Caco-2 (cell line): ENCODE measurements around the gene SHROOM3. TPM values are rescaled to one million over a fixed set of nuclear protein-coding genes. Genes with fewer than 3 reads are reported as not detected.

ENCODE experiments used
- BruUV-seq: library from RNA; stranded (reverse); fragments of 400-500 nt; replicated peaks from 2 replicates; lab custom pipeline; 2021; lab: Mats Ljungman, UMichigan
- CTCF ChIA-PET: fragments of 300-600 bp; sonication (Branson Sonifier 250); formaldehyde crosslinking; loops from one replicate; lab custom pipeline; 2022; ENCODE audit warnings: antibody characterized with exemption; lab: Charles Lee
- POLR2A ChIA-PET: fragments of 300-600 bp; sonication (Branson Sonifier 250); formaldehyde crosslinking; loops from one replicate; lab custom pipeline; 2022; ENCODE audit warnings: antibody characterized with exemption; lab: Charles Lee
- DNase-seq, 2 experiments: peaks; one replicate each; pipeline versions ENCODE4 v3.0.0 to v3.0.0-alpha.2; 2020 to 2022
- H3K27me3 ChIP-seq: replicated peaks from 2 replicates; pipeline ENCODE4 v1.6.0; 2011; ENCODE audit warnings: low read length; ENCODE audit not compliant: control insufficient read depth, insufficient read depth
- H3K36me3 ChIP-seq: 2 replicates; pipeline ENCODE4 v1.5.1; 2011; ENCODE audit warnings: low read length; ENCODE audit not compliant: control insufficient read depth, insufficient read depth
- H3K4me1 ChIP-seq: fragments of 250-450 bp; sonication (Bioruptor Pico); 2 replicates; pipeline ENCODE4 v1.5.1; 2020; ENCODE audit warnings: mild to moderate bottlenecking
- H3K4me3 ChIP-seq: 2 replicates; pipeline ENCODE4 v1.5.1; 2011; ENCODE audit warnings: low read depth, mild to moderate bottlenecking, control low read depth, low read length
- H3K9me3 ChIP-seq: fragments of 250-450 bp; sonication (Bioruptor Pico); 2 replicates; pipeline ENCODE4 v1.5.1; 2020; ENCODE audit warnings: mild to moderate bottlenecking, moderate library complexity
- H3K27ac Mint-ChIP-seq: one replicate; pipeline ENCODE4 v1.8.0; 2022; ENCODE audit warnings: mixed read lengths; ENCODE audit not compliant: unreplicated experiment
- H3K27me3 Mint-ChIP-seq: one replicate; pipeline ENCODE4 v1.8.0; 2022; ENCODE audit warnings: mixed read lengths; ENCODE audit not compliant: insufficient read depth, unreplicated experiment
- H3K36me3 Mint-ChIP-seq: one replicate; pipeline ENCODE4 v1.8.0; 2022; ENCODE audit warnings: mild to moderate bottlenecking, mixed read lengths; ENCODE audit not compliant: insufficient read depth, unreplicated experiment
- H3K4me1 Mint-ChIP-seq: one replicate; pipeline ENCODE4 v1.8.0; 2022; ENCODE audit warnings: low read depth, mixed read lengths; ENCODE audit not compliant: unreplicated experiment
- H3K4me3 Mint-ChIP-seq: one replicate; pipeline ENCODE4 v1.8.0; 2022; ENCODE audit warnings: mild to moderate bottlenecking, moderate library complexity, mixed read lengths; ENCODE audit not compliant: unreplicated experiment
- H3K9me3 Mint-ChIP-seq: one replicate; pipeline ENCODE4 v1.8.0; 2022; ENCODE audit warnings: mixed read lengths; ENCODE audit not compliant: unreplicated experiment
- intact Hi-C: fragments of 100-400 bp; cut with micrococcal nuclease; formaldehyde crosslinking; loops from one replicate; pipeline ENCODE4 v1.10.0; 2022; ENCODE audit not compliant: unreplicated experiment
- total RNA-seq: library from RNA; stranded (reverse); gene quantifications from 2 replicates; pipeline ENCODE4 v1.2.3, GENCODE V29; 2022
- TF ChIP-seq, protein P1 (sequence below), 2 experiments: fragments of 200-600 bp in 1 of 2; IDR thresholded peaks; 1 replicate in 1 of 2; 2 replicates in 1 of 2; pipeline versions ENCODE4 v1.5.1 to v1.8.0; 2011 to 2022; ENCODE audit warnings: antibody characterized with exemption in 1 of 2, control low read depth in 1 of 2, inconsistent platforms in 1 of 2, low read depth in 1 of 2, low read length in 1 of 2, mild to moderate bottlenecking in 1 of 2, moderate library complexity in 1 of 2; ENCODE audit not compliant: insufficient read depth in 1 of 2, severe bottlenecking in 1 of 2, unreplicated experiment in 1 of 2

SHROOM3 gene
- total RNA-seq, 1 experiment from 2014 or later: 16.3 TPM

DNA sequence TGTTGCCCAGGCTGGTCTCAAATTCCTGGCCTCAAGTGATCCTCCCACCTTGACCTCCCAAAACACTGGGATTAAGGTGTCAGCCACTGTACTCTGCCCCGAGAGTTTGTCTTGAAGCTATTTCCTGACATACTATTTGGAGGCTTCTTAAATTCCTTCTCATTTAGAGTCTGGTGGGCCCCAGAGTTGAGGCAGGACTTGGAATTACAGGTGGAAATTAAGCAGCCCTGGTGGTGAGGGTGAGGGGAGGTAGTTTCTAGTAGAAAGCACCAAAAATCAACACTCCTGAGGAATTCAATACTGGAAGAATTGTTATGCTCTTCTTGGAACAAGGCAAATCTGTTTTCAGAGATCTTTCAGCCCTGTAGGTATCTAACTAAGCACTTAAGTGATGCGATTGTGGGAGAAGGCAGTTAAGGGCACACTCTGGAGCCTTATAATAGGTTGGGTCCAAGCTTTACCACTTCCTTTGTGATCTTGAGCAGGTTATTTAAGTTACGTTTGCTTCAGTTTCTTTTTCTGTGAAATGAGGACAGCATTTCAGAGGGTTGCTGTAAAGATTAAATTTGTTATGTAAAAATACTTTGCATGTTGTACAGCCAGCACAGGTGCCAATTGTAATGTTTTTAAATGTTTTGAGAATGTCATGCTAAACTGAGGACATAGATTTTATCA lies 262.2 kb downstream of the SHROOM3 start:
- Mint-ChIP-seq H3K27me3 (no peaks in the 10 kb centered on the region), H3K9me3 (no peaks in the 10 kb centered on the region), H3K27ac (no peak overlapping the region), H3K4me3 (no peak overlapping the region), H3K4me1 (peaks cover 11% of the 10 kb centered on the region), H3K36me3 (peaks cover 9% of the 10 kb centered on the region)
- no peak overlapping the region for H3K4me3 ChIP-seq
- intact Hi-C loops: no loop called here
- no peak for DNase-seq
- CTCF ChIA-PET: interaction anchor here (0.7 kb wide), 1 partner anchor 179 kb away, joined by 4 read pairs; no protein-coding TSS in a partner anchor
- no TSS peak for BruUV-seq
- H3K9me3 ChIP-seq: no peaks in the 10 kb centered on the region
- H3K4me1 ChIP-seq: peaks cover 31% of the 10 kb centered on the region
- POLR2A ChIA-PET: interaction anchor here (0.6 kb wide), 1 partner anchor 107 kb away, joined by 4 read pairs; no protein-coding TSS in a partner anchor
- TF ChIP-seq, protein P1, sequence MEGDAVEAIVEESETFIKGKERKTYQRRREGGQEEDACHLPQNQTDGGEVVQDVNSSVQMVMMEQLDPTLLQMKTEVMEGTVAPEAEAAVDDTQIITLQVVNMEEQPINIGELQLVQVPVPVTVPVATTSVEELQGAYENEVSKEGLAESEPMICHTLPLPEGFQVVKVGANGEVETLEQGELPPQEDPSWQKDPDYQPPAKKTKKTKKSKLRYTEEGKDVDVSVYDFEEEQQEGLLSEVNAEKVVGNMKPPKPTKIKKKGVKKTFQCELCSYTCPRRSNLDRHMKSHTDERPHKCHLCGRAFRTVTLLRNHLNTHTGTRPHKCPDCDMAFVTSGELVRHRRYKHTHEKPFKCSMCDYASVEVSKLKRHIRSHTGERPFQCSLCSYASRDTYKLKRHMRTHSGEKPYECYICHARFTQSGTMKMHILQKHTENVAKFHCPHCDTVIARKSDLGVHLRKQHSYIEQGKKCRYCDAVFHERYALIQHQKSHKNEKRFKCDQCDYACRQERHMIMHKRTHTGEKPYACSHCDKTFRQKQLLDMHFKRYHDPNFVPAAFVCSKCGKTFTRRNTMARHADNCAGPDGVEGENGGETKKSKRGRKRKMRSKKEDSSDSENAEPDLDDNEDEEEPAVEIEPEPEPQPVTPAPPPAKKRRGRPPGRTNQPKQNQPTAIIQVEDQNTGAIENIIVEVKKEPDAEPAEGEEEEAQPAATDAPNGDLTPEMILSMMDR (IDR thresholded peaks at IDR 0.05; ENCODE audit: insufficient read depth in 1 of 2, low read depth in 1 of 2, low read length in 1 of 2, severe bottlenecking in 1 of 2, unreplicated experiment in 1 of 2): no peak
- H3K36me3 ChIP-seq: no peaks in the 10 kb centered on the region
- no peaks in the 10 kb centered on the region for H3K27me3 ChIP-seq

DNA sequence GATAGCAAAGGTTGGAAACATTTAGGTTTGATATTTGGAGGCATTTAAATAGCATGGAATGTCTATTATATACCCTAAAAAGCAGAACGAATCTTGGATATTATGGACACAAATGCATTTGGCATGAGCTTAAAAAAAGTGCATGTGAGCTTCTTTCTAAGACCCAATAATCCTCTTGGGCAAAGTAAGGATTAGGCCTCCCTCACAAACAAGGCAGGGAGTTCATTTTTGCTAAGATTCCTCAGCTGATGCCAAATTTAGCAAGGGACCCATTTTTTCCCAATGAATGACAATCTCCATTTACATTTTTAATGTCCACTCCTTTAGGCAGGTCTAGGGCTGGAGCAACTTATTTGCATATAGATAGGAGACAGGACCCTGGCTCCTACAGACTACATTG lies 263.1 kb downstream of the SHROOM3 start:
- Mint-ChIP-seq H3K27me3 (no peaks in the 10 kb centered on the region), H3K4me3 (no peak overlapping the region), H3K9me3 (no peaks in the 10 kb centered on the region), H3K27ac (no peak overlapping the region), H3K4me1 (peaks cover 19% of the 10 kb centered on the region), H3K36me3 (peaks cover 9% of the 10 kb centered on the region)
- ChIA-PET CTCF (no interaction called here), POLR2A (interaction anchor here (0.6 kb wide), 1 partner anchor 108 kb away, joined by 4 read pairs; no protein-coding TSS in a partner anchor)
- H3K9me3 ChIP-seq: no peaks in the 10 kb centered on the region
- no peaks in the 10 kb centered on the region for H3K27me3 ChIP-seq
- TF ChIP-seq, protein P1 (IDR thresholded peaks at IDR 0.05; ENCODE audit: insufficient read depth in 1 of 2, low read depth in 1 of 2, low read length in 1 of 2, severe bottlenecking in 1 of 2, unreplicated experiment in 1 of 2): no peak
- intact Hi-C loops: no loop called here
- peaks cover 35% of the 10 kb centered on the region for H3K4me1 ChIP-seq
- no peak overlapping the region for H3K4me3 ChIP-seq
- DNase-seq: no peak
- H3K36me3 ChIP-seq: no peaks in the 10 kb centered on the region
- BruUV-seq: no TSS peak

DNA sequence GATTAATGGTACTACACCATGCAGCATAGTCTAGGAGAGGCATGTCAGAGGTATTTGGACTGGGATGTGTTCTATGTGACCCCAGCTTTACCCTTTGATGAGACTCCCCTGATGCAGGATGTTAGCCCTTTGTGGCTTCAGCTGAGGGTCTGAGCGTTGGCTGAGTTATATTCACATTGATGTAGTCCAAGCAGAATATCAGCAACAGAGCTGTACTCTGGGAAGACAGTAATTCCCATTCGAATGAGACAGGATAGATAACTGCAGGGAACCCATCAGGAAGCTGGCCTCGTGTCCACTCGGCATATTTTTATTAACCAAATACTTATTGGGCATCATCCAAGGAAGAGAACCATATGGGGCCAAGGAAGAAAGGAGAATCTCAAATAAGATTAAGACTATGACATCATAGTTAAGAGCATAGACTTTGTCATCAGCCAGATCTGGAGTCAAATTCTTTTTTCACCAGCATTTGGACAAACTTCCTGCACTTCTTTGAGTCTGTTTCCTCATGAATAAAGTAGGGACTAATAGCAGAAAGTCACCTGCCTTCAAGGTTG lies 264.8 kb downstream of the SHROOM3 start:
- intact Hi-C loops: no loop called here
- H3K4me3 Mint-ChIP-seq: no peak overlapping the region
- H3K36me3 Mint-ChIP-seq: peaks cover 9% of the 10 kb centered on the region
- Histone ChIP-seq H3K4me1 (peaks cover 51% of the 10 kb centered on the region), H3K27me3 (no peaks in the 10 kb centered on the region), H3K36me3 (no peaks in the 10 kb centered on the region), H3K9me3 (no peaks in the 10 kb centered on the region), H3K4me3 (no peak overlapping the region)
- no TSS peak for BruUV-seq
- no peaks in the 10 kb centered on the region for H3K27me3 Mint-ChIP-seq
- ChIA-PET CTCF (no interaction called here), POLR2A (no interaction called here)
- TF ChIP-seq, protein P1 (IDR thresholded peaks at IDR 0.05; ENCODE audit: insufficient read depth in 1 of 2, low read depth in 1 of 2, low read length in 1 of 2, severe bottlenecking in 1 of 2, unreplicated experiment in 1 of 2): no peak
- peaks cover 35% of the 10 kb centered on the region for H3K4me1 Mint-ChIP-seq
- no peak overlapping the region for H3K27ac Mint-ChIP-seq
- DNase-seq: no peak
- H3K9me3 Mint-ChIP-seq: no peaks in the 10 kb centered on the region
